Prostate gland (tissue), 2 donors: ENCODE results near the gene TBX4. TPM values are rescaled to one million over a fixed set of nuclear protein-coding genes. Genes with fewer than 3 reads are reported as not detected.

Experiments used
- DNase-seq: peaks from one replicate; pipeline ENCODE4 v3.0.0-alpha.2; 2019; ENCODE audit warnings: low spot score
- H3K27ac ChIP-seq, 2 donors: fragments of 200-600 bp; sonication (generic); 2 replicates each; pipeline ENCODE4 v1.5.1; 2017 to 2019
- H3K27me3 ChIP-seq: fragments of 200-600 bp; sonication (generic); replicated peaks from 2 replicates; pipeline ENCODE4 v1.5.1; 2019; ENCODE audit not compliant: insufficient read depth
- H3K36me3 ChIP-seq, 2 donors: fragments of 200-600 bp; sonication (generic); 1 replicate in 1 of 2; 2 replicates in 1 of 2; pipeline versions ENCODE4 v1.5.1 to v1.8.1; 2017 to 2019
- H3K4me1 ChIP-seq: fragments of 200-600 bp; sonication (generic); replicated peaks from 2 replicates; pipeline ENCODE4 v1.5.1; 2019
- H3K4me3 ChIP-seq, 2 donors: fragments of 200-600 bp; sonication (generic); 2 replicates each; pipeline ENCODE4 v1.5.1; 2017 to 2019
- H3K9me3 ChIP-seq: fragments of 200-600 bp; sonication (generic); 2 replicates; pipeline ENCODE4 v1.5.1; 2017
- POLR2A ChIP-seq: fragments of 450-650 bp; IDR thresholded peaks from one replicate; pipeline ENCODE4 v1.6.1; 2016; ENCODE audit warnings: antibody characterized with exemption, mild to moderate bottlenecking
- POLR2AphosphoS5 ChIP-seq: sonication (generic); formaldehyde crosslinking; IDR thresholded peaks from one replicate; pipeline ENCODE4 v1.6.1; 2017; ENCODE audit warnings: antibody characterized with exemption
- WGBS: methylation state at CpG from one replicate; pipeline ENCODE4 v1.1.5; 2018; 5-methylcytosine and 5-hydroxymethylcytosine counted together
- intact Hi-C: fragments of 100-400 bp; cut with DNase I; formaldehyde crosslinking; loops from one replicate; pipeline ENCODE4 v1.14.2; 2022
- total RNA-seq, 2 donors: library from RNA; depleted of rRNA; stranded (reverse); fragments of >200 nt; gene quantifications; one replicate each; pipeline ENCODE4 v1.1.0, GENCODE V29; 2016
- TF ChIP-seq, protein P1 (sequence below), 4 experiments: fragments of 200-600 bp in 2 of 4; fragments of 450-650 bp in 2 of 4; sonication (generic) in 2 of 4; IDR thresholded peaks; 1 replicate in 3 of 4; 2 replicates in 1 of 4; pipeline ENCODE4 v1.5.1; 2016 to 2019; ENCODE audit warnings: antibody characterized with exemption in 4 of 4, mild to moderate bottlenecking in 2 of 4, moderate library complexity in 2 of 4

Gene TBX4
- total RNA-seq, 2 donors from 2014 or later, result 3.5 to 5.0 TPM

GRCh38 chr17:61416540-61417363 lies 35.5 kb upstream of the TBX4 start:
- H3K9me3 ChIP-seq, result no peaks in the 10 kb centered on the region
- DNase-seq, result peak; percentile 77
- intact Hi-C loops, result no loop called here
- WGBS, result 17% methylated on average over 43 of the region's 43 CpGs
- H3K4me1 ChIP-seq, result no peaks in the 10 kb centered on the region
- H3K27me3 ChIP-seq, result no peaks in the 10 kb centered on the region
- H3K27ac ChIP-seq, result peak overlapping the region; percentile 12 to 21
- peak overlapping the region in 1 of 2 donors; percentile 12 for H3K4me3 ChIP-seq
- TF ChIP-seq POLR2A (no peak), POLR2AphosphoS5 (peak; percentile 80)
- TF ChIP-seq, protein P1, sequence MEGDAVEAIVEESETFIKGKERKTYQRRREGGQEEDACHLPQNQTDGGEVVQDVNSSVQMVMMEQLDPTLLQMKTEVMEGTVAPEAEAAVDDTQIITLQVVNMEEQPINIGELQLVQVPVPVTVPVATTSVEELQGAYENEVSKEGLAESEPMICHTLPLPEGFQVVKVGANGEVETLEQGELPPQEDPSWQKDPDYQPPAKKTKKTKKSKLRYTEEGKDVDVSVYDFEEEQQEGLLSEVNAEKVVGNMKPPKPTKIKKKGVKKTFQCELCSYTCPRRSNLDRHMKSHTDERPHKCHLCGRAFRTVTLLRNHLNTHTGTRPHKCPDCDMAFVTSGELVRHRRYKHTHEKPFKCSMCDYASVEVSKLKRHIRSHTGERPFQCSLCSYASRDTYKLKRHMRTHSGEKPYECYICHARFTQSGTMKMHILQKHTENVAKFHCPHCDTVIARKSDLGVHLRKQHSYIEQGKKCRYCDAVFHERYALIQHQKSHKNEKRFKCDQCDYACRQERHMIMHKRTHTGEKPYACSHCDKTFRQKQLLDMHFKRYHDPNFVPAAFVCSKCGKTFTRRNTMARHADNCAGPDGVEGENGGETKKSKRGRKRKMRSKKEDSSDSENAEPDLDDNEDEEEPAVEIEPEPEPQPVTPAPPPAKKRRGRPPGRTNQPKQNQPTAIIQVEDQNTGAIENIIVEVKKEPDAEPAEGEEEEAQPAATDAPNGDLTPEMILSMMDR (IDR thresholded peaks at IDR 0.05), result peak; percentile 84 to 95 (median 92)
- H3K36me3 ChIP-seq, result no peaks in the 10 kb centered on the region

DNA sequence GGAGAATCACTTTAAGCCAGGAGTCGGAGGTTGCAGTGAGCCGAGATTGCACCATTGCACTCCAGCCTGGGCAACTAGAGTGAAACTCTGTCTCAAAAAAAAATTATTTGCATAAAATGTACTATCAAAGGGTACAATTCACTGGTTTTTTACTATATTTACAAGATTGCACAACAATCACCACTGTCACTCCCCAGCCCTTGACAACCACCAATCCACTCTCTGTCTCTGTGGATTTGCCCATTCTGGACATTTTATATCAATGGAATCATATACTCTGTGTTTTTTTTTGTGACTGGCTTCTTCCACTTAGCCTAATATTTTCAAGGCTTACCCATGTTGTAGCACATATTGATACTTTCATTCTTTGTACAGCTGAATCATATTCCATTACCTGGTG lies 33.8 kb upstream of the TBX4 start:
- intact Hi-C loops, result no loop called here
- DNase-seq, result no peak
- TF ChIP-seq, protein P1 (IDR thresholded peaks at IDR 0.05), result no peak
- TF ChIP-seq POLR2AphosphoS5 (no peak), POLR2A (no peak)
- H3K27me3 ChIP-seq, result no peaks in the 10 kb centered on the region
- no peaks in the 10 kb centered on the region for H3K9me3 ChIP-seq
- WGBS, result 93% methylated on average over 2 of the region's 2 CpGs
- no peaks in the 10 kb centered on the region for H3K4me1 ChIP-seq
- no peaks in the 10 kb centered on the region for H3K36me3 ChIP-seq
- no peak overlapping the region for H3K4me3 ChIP-seq
- no peak overlapping the region for H3K27ac ChIP-seq

- intact Hi-C loops, result no loop called here
- Histone ChIP-seq H3K27ac (no peak overlapping the region), H3K27me3 (no peaks in the 10 kb centered on the region), H3K36me3 (no peaks in the 10 kb centered on the region), H3K9me3 (no peaks in the 10 kb centered on the region), H3K4me3 (no peak overlapping the region), H3K4me1 (no peaks in the 10 kb centered on the region)
- DNase-seq, result no peak
- WGBS, result 81% methylated on average over 8 of the region's 8 CpGs
- TF ChIP-seq, protein P1 (IDR thresholded peaks at IDR 0.05), result no peak
- TF ChIP-seq POLR2AphosphoS5 (no peak), POLR2A (no peak)
Observed at GRCh38 chr17:61419496-61420046, 32.7 kb upstream of the TBX4 start.

- intact Hi-C loops, result no loop called here
- no peaks in the 10 kb centered on the region for H3K9me3 ChIP-seq
- H3K27me3 ChIP-seq, result no peaks in the 10 kb centered on the region
- no peak for TF ChIP-seq POLR2A
- TF ChIP-seq POLR2AphosphoS5, result no peak
- TF ChIP-seq, protein P1 (IDR thresholded peaks at IDR 0.05), result no peak
- H3K4me3 ChIP-seq, result no peak overlapping the region
- 70% methylated on average over 4 of the region's 4 CpGs for WGBS
- no peaks in the 10 kb centered on the region for H3K4me1 ChIP-seq
- H3K27ac ChIP-seq, result no peak overlapping the region
- DNase-seq, result no peak
- no peaks in the 10 kb centered on the region for H3K36me3 ChIP-seq
Observed at GRCh38 chr17:61420052-61420451, 32.2 kb upstream of the TBX4 start.
